Stimulated activated CD8-positive, alpha-beta memory T cell treated with anti-CD3 and anti-CD28 coated beads, Interleukin-7, amount 100 ng/mL, for 1 hour (primary cell): ENCODE data around the gene CDYL.

Experiments used
- DNase-seq, 2 donors: peaks; one replicate each; pipeline ENCODE4 v3.0.0-alpha.2; 2020; ENCODE audit warnings: low read depth in 2 of 2

Gene CDYL

DNA sequence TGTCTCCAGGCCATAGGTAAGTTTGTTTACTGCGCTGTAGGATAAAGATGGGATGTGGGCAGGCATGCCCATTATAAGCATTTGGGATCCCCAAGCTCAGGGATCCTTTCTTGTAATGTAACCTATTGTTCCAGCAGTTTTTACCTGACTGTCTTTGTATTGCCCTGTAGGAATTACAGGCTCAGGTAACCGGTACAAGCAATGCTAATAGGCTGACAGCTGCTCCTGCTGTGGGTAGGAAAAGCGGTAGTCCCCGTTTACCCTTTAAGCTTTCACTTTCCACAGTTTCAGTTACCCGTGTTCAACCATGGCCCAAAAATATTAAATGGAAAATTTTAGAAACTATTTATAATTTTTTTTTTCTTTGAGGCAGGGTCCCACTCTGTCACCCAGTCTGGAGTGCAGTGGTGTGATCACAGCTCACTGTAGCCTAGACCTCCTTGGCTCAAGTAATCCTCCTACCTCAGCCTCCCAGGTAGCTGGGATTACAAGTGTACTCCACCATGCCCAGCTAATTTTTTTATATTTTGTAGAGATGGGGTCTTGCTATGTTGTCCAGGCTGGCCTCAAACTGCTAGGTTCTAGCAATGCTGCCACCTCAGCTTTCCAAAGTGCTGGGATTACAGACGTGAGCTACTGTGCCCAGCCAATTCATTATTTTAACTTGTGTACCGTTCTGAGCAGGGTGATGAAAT is 108.6 kb downstream of the CDYL start:
- DNase-seq, result no peak

DNA sequence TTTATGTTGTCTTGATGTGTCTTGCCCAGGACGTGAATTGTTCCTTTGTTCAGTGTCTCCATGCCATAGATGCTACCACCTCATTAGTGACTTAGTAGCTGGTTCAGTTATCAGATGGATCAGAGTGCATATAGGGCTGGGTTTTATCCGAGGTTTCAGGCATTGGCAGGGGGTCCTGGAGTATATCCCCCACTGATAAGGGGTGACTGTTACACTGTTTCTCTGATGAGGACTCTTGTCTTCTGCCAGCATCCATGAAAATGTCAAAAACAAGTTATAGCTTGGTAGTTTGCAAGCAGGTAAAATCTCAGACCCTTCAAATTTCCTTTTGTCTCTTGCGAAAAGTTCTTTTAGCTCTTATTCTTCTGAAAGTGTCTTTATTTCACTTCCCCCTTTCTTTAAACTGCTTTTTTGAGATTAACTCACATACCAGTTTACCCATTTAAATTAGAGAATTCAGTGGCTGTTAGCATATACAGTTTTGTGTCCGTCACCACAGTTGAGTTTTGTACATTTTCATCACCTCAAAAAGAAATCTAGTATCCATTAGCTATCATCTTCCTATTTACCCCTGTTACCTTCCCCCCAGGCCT is 109.2 kb downstream of the CDYL start:
- no peak for DNase-seq

DNA sequence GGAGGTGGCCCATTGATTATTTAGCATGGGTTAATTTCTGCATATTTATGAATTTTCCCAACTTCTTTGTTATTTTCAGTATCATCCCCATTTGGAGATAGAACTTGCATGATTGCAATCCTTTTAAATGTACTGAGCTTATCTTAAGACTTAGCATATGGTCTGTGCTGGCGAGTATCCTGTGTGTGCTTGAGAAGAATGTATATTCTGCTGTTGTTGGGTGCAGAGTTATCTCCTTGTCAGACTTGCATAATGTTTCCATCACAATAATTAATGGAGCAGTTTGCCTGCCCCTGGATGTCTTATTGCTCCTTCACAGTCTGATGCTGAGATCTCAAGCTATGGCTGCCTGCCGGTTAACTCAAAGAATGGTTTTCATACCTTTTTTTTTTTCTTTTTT is 112.6 kb downstream of the CDYL start:
- DNase-seq, result no peak

DNA sequence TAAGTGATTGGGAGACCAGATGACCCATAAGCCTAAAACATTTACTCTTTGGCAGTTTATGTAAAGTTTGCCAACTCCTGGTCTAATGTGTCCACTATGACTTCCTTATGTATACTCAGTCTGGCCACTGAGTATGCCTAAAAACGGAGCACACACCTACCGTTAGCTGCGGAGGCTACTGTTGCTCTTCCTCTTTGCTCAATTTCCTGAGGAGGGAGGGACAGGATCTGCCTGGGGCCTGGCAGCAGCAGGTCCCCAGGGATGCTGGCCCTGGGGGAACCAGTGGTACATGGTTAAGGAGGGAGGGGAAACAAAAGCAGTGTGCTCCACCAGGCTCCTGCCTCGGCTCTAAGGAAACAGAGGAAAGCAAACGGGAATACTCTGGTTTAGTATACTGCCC is 113.5 kb downstream of the CDYL start:
- DNase-seq, result no peak

DNA sequence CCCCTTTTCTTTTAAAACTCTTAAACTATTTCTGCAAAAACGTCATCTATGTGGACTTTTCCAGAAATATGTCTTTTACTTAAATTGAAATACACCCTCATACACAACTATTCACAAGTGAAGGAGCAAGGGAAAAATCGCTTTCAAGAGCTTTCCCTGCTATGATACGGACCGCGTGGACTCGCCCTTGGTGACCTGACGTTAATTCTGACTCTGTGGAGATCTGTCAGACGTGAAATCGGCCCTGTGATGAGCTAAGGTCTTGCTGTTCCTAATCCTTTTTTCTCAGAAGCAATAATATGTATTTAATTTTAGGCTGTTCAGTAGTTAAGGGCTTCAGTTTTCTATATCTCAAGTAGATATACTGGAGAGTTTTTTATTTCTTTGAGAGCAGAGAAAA is 114.0 kb downstream of the CDYL start:
- no peak for DNase-seq

DNA sequence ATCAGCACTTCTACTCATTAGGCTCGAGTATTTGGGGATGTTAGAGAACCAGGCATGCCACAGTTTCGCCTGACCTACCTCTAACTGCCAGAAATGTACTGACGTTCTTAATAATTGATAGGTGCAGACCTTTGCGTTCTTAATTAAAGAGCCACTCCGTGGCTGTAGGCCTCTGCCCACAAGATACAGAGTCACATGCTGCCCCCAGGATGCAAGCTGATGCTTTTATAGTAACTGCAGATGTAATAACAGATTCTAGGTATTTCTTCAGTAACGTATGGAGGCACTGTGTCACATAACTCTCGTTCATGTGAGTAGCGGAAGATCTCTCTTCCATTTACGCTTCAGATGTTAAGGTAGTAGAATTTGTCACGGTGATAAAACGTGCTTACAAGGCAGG is 114.4 kb downstream of the CDYL start:
- DNase-seq, result no peak

DNA sequence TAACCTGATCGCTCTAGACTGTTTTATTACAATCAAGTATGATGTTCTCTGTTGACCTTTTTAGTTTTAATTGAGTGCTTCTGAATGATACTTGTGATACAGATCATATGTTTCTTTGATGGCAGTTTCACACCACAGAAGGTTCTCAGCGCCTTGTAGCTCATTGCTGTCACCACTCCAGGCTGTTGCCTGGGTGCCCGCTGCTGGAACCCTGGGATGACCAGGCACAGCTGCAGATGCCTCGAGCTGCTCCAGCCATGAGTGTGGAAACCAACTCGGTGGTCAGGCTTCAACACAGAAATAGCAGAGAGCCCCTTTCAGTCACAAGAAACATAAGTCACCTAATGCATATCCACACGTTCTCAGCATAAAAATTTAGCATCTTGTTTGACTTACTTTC is 114.9 kb downstream of the CDYL start:
- no peak for DNase-seq

DNA sequence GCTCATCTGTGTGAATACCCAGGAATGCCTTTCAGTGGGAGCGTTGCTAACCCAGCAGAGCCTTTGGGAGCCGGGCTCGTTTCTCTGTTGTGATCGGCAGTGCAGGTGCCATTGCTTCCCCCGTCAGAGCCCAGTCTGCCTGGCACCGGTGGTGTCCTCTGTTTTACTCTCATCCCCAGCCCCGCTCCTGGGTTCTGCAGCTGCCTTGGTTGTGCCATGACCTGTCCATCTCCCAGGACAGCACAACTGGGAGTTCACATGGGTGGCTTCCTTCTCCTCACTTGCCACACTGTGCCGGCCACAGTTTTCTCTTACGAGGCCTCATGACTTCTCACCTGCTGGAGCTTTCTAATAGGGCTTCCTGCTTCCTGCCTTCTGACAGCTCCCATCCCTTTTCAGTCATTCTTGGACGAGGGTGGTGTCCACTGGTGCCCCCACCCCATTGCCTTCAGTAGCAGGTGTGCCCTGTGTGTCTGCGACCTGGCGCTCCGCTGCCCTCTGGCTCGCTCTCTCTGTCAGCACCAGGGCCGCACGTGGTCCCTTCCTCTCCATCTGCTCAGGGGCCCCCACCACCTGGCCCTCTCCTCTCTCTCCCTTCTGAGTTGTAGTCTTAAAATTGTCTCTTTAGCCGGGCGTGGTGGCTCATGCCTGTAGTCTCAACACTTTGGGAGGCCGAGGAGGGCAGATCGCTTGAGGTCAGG is 116.7 kb downstream of the CDYL start:
- no peak for DNase-seq

DNA sequence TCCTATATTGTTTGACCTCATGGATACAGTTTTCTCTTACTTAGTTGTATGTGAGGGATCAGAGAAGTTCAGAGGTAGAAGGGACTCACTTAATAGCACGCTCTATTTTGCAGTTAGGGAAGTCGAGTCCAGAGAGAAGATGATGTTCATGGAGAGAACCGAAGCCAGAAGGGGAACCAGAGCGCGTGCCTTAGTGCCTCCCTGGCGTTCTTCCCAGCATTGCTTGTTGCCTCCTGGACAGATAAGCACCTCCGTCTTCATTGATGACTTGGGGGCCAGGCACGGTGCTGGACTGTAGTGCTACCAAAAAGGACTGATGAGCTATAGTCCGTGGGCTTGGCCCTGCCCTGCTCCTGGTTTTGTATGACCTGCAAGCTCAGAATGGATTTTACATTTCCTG is 117.8 kb downstream of the CDYL start:
- DNase-seq, result no peak

DNA sequence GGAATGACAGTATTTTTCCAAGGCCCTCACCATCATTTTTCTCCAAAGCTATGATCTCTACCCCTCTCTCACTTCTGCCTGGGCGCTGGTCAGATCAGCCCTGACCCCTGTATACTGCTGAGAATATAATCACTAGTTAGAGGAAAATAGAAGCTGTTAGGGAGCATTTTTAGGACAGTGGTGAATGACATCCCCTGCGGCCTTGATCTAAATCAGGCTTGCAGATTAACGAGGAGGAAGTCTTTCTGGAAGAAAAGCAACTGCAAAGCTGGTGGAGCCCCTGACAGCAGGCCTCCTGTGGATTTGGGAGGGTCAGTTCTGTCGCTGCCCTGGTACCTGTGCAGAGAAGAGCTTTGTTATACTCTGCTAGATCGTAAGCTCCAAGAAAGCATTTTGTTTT is 119.8 kb downstream of the CDYL start:
- DNase-seq, result no peak

DNA sequence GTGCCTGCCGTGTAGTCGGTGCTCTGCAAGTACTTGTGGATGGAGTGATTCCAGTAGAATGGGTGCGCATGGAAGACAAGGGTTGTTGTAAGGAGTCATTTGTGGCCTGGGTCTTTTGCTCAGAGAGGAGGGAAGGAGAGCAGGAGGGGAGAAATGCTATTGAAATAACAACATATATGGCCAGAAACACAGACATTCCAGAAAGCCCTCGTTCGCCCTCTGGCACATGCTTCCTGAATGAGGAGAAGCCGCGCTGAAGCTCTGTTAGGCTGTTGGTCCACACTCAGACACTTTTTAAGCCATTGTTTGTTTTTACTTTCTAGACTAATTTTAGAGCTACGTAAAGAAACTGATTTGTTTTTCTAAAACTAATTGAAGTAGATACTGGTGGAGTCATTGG is 120.2 kb downstream of the CDYL start:
- no peak for DNase-seq

DNA sequence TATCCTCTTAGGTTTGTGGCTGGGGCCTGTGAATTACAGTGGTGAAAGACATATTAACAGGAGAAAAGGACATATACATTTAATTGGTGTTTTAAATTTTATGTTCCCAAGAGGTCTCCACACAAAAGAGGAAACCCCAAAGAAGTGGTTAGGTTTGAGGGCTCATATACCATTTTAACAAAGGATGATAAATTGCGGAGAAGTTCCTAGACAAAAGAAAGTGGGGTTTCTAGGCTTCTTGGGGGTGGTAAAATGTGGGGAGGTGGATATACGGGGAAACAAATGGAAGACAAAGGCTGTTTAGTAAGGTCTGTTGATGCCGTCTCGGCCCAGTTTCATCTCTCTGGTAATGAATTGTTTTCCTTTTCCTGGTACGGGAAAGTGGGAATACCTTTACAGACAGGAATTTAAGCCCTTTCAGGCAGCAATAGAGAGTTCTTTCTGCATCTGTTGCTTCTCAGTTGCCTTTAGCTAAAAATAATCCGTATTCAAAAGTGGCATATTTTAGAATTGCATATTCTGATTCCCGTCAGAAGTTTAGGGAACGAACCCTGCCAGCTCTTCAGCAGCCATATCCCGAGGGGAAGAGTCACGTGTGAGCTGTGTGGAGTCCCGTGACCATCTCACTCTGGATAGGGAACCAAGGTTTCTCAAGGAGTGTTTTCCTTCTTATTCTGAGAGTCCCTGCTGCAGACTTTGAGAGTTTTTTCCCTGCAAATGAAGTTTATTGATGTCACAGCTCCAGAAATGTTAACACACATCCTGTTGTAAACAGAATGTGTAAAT is 123.2 kb downstream of the CDYL start:
- no peak for DNase-seq

DNA sequence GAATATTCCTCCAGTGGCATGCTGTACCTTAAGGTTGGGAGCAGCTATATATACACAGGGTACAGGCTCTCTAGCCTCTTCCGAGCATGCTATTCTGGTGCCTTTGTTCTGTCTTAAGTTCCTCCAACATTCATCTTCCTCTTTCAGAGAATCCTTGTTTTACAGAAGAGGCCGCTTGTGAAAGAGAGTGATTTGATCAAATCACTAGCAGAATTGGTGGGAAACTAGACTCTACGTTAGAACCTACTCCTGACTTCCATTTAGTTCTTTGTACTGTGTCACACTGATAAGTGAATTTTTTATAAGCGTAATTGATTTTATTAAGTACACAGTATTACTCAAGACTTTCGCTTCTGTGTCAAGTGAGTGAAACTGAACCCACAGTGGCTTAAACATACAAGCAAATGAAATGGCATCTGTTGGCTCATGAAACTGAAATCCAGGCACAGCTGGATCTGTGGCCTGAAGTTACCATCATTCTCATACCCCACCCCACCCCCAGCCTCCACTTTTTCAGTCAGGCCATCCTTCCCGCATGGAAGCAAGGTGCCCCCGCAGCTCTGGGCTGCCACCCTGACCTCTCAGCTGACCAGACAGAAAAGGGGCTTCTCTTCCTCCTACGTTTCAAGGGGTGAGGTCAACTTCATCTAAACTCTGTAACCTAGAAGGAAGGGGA is 125.3 kb downstream of the CDYL start:
- DNase-seq, result no peak

DNA sequence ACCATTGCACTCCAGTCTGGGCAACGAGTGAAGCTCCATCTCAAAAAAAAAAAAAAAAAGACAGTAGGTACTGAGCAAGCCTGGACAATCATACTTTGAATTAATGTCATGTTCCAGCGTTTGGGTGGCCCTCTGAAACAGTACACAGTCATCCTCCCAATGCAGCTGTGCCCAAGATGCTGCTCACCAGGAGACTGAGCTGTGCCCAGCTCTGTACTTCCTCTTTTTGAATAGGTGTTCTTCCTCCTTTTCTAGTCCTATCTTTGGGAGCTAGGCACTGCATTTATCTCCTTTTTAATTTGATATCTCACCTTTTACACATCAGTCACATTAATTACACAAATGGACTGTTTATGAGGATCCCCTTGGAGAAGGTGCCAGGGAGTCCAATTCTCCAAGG is 126.2 kb downstream of the CDYL start:
- DNase-seq, result no peak

DNA sequence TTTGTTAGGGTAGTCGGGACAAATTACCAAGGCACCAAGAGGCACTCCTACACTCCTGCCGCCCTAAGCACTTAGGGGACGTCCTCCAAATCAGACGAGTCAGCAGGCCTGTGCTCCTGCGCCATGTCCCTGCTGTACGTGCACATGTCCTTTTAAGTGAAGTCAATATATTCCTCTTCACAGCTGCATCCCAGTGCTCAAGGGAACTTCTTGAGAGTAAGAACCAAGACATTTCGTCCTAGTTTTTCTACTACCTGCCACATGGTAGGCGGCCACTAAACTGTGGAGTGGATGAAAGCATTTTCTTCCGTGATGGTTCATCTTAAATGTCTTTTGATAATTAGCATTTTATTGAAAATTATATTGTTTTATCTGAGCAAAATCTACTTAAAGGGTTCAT is 126.9 kb downstream of the CDYL start:
- no peak for DNase-seq

DNA sequence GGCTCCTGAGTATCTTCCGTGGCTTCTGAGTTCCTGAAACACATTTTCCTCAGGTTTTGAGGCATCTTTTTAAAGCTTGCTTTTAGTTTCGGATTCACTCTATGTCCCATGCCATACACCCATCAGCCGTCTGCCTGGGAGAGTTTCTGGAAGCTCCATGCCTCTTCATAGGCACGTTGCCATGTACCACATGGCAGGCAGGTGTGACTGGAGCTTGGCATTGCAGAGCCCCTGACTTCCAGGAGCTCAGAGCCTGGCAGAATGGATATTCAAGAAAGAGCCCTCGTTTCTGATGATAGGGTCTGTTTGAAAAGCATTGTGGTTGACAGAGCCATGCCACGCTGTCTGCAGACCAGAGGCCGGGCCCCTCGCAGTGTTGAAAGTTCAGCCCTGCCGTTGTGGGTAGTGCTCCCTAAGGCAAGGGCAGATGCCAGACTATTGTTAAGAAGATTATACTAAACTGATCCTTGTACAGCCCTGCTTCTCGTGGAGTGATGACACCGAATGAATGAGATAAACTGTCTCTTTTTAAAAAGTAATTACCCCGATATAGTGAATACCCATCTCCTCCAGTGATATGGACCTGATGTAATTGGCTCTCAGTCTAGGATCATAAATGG is 127.7 kb downstream of the CDYL start:
- no peak for DNase-seq

DNA sequence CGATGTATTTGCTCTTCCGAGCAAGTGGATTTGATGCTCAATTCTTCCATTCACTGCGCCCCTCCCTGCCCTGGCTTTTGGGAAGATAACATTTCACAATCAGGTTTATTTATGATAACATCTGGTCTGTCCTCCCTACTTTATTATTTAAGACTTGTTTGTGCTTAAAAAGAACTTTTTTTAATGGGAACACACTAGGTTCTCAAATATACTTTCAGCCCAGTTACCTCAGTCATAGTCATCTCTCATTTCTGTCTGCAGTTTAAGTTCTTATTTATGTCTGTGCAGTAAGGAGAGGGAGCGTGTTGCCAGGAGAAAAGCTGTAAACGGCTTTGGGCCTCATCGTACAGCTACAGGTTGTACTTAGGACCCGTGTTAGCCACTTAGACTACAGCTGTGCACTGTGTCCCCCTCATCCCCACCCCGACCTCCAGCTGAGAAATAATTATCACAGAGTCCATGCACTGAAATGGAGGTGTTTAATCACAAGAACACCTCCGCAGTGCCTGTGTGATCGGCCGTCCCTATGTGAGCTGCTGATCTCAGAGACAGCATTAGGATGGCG is 128.3 kb downstream of the CDYL start:
- DNase-seq, result no peak

DNA sequence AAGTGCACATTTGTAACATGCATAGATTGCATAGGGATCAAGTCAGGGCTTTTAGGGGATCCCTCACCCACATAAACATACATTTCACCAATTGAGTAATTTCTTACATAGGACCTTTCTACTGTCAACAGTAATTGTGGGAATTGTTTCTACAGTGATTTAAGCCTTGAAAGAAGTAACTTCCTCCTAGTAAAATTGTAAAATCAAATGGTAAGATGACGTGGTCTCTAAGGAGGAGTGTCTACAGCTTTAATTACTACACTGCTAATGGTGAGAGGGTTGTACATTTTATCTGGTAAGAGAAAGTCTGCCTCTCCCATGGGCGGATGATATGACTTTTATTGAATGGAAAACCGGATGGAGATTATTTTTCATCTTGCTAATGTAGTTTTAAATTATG is 129.6 kb downstream of the CDYL start:
- no peak for DNase-seq

DNA sequence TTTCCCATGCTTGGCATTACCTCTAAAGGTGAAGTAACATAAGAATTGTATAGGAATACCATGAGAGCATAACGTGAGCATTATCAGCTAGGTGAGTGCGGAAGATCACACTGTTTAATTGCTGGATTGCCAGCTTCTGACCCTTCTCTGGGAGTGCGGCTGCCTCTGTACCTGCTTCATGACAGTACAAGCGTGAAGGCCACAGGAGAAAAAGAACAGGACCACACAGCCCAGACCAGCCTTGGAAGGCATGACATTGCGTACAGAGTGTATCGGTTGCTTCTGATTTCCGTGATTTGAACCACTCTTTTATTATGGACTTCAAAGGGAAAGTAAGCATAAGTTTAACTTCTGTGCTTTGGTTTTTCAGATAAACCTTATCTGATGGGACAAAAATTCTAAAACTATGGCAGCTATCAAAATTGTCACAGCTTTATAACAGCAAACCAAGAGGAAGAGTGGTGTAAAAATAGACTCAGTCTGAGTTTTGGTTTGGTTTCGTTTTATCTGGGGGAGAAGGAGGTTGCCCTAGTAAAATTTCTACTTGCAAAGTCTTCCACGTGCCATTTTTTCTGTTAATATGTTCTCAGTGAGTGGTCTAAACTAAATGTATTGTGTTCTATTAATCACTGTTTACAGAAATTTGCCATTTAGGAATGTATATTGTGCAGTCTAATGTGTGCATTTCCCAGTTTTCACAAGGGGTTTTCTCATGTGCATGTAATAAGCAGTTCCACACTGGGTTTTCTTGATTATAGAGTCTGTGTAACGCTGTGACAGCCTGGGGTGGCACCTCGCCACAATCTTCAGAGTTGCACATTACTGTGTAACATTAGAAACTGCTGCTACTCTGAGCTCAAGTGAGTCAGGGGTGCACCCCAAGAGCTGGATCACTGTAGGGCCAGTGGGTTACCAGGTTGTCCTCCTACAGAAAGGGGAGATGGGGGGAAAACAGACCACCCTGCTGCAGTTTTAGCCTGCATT is 130.4 kb downstream of the CDYL start:
- no peak for DNase-seq

DNA sequence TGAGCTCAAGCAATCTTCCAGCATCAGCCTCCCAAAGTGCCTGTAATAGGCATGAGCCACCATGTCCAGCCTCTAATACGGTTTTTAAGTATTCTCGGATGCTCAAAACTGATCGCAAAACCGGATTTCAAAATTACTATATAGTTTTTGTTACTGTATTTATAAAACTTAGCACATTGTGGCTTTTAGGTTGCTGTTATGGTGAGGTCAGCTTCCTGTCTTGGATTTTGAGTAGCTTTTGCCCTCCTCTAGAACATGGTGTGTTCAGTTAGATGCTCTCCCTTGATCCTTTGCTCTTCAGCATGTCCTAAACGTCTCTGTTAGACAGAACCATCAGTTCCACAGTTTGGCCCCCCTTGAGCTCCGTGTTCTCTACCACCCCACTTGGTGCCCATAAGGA is 131.4 kb downstream of the CDYL start:
- no peak for DNase-seq
